ENCODE measurements around the gene PCK2.

- no peak for TF ChIP-seq SUZ12 (IDR thresholded peaks at IDR 0.05)
- TF ChIP-seq TARDBP (IDR thresholded peaks at IDR 0.05) = no peak
- TF ChIP-seq SP1 (IDR thresholded peaks at IDR 0.05) = no peak
Measured at GRCh38 chr14:24071144-24071697, 22.9 kb upstream of the PCK2 start, which contains the start of gene CPNE6.
